T-helper 2 cell (primary cell): Measurements from ENCODE around the gene RS1.

Experiments used
- DNase-seq, 5 experiments: peaks; one replicate each; pipeline versions ENCODE4 v3.0.0 to v3.0.0-alpha.2; 2012 to 2022

Gene RS1

GRCh38 chrX:18596096-18596495, 75.8 kb downstream of the RS1 start:
- DNase-seq = no peak

- no peak for DNase-seq
Observed at GRCh38 chrX:18594079-18594478, 77.8 kb downstream of the RS1 start.

- DNase-seq = no peak
Observed at GRCh38 chrX:18591834-18592233, 80.1 kb downstream of the RS1 start.
